Colon (tissue), 2 donors: ENCODE data around the gene DDR2.
"Not testable (repeated sequence)": the region's sequence is repeated elsewhere in the genome, so short reads cannot be mapped to it uniquely, and the experiment has no call there.

ENCODE experiments used
- FAIRE-seq: peaks from 2 replicates; lab custom pipeline; 2012; peaks lifted over from hg19 to GRCh38; lab: Jason Lieb, UNC
- donor health status: control.
- donor health status: control.

Gene DDR2

GRCh38 chr1:162779043-162779442 is 146.8 kb downstream of the DDR2 start:
- FAIRE-seq = no peak

GRCh38 chr1:162782671-162783070 is 150.4 kb downstream of the DDR2 start:
- no peak for FAIRE-seq

GRCh38 chr1:162784926-162785325 is 152.7 kb downstream of the DDR2 start:
- FAIRE-seq = not testable (repeated sequence)

GRCh38 chr1:162788783-162789182 is 156.5 kb downstream of the DDR2 start:
- FAIRE-seq = not testable (repeated sequence)

DNA sequence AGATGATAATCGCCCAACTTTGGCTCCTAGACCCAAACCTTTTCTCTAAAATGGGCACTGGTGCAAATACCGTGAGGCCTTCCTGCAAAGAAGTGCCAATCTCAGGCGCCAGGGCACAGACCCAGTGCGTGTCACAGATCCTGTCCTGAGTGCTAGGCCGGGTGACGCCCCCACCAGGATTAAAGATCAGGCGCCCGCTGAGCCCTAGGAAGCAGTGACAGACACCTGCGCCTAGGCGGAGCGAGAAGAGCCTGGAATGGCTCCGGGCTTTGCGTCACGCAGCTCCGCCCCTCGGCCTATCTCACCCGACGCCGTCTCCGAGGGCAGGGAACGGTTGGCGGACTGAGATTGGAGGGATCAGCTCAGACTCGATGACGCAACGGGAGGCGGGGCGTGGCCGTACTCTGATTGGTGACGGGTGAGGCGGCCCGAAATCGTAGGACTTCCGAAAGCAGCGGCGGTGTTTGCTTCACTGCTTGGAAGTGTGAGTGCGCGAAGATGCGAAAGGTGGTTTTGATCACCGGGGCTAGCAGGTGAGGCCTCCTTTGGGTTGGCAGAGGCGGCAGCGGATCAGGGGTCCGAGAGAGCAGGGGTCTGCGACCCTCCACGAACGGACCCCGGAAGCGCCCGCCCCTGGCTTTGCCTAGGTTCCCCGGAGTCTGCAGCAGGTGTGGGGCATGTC is 158.2 kb downstream of the DDR2 start, which contains the start of gene HSD17B7:
Gene HSD17B7, plus strand, starts transcription at position 400 of the 682 bp plus-strand sequence. Its CDS starts 99 bp downstream, at position 499.
- FAIRE-seq = peak; percentile 94

DNA sequence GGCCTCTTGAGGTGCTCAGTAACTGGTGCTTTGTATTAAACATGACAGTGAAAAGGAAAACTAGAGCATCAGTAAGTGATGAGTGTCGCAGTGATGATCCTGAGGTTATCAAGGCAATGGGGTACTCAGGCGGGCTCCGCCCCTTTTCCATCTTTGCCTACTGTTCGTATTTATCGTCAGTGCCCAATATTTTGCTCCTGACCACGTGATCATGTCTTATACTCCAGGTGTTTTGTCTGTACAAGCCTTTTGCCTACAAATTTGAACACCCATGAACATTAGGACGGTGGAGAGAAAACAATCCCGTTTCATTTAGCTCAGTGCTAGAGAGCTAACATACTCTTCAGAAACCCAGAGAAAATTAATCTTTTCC is 158.7 kb downstream of the DDR2 start:
- not testable (repeated sequence) for FAIRE-seq

GRCh38 chr1:162794284-162794683 is 162.0 kb downstream of the DDR2 start:
- not testable (repeated sequence) for FAIRE-seq

DNA sequence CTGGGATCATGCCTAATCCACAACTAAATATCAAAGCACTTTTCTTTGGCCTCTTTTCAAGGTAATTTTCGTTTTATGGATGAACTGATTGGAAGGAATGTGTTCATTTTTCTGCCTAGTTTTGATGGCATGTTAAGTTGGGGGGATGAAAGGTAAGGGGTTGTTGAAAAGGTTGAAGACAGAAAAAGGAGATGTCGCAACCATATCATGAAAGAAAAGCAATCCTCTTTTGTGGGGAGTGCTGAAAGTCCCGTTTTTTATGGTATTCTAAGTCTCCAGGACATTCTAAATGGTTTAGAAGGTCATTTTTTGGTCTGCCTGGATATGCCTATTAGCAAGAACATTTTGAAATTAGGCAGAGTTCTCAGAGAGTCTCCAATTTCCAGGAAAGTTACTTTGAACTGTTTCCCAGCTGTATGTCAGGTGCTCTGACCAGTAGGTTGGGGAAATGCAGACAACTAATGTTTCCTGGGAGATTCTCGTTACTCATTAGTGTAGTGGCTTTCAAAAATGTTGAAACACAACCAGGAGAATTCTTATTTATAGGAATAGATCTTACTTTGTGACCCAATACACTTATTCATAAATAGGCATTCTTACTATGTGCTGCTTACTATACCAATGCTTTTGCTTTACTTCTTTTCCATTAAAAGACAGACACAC is 164.5 kb downstream of the DDR2 start:
- FAIRE-seq = not testable (repeated sequence)

- FAIRE-seq = not testable (repeated sequence)
Observed at GRCh38 chr1:162799995-162800830, 167.9 kb downstream of the DDR2 start.

DNA sequence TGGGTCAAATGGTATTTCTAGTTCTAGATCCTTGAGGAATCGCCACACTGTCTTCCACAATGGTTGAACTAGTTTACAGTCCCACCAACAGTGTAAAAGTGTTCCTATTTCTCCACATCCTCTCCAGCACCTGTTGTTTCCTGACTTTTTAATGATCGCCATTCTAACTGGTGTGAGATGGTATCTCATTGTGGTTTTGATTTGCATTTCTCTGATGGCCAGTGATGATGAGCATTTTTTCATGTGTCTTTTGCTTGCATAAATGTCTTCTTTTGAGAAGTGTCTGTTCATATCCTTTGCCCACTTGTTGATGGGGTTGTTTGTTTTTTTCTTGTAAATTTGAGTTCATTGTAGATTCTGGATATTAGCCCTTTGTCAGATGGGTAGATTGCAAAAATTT is 175.2 kb downstream of the DDR2 start:
- FAIRE-seq = not testable (repeated sequence)

- not testable (repeated sequence) for FAIRE-seq
Observed at GRCh38 chr1:162812357-162812756, 180.1 kb downstream of the DDR2 start.

DNA sequence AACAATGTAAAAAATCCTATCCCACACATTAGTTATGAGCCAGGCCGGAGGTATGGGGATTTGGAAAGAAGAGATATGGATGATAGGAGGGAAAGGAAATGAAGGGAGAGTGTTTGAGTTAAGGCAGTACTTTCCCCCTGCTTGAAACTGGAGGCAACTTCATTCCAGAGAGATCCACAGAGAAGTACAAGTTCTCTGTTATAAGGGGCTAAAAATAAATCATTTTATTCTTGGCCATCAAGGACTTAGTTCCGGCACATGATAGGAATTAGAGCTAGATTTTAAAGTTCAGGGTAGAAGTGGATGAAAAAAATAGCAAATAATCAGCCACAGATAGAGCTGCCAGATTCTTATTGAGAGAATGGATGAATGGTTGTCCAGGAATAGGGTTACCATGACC is 185.9 kb downstream of the DDR2 start:
- FAIRE-seq = not testable (repeated sequence)

DNA sequence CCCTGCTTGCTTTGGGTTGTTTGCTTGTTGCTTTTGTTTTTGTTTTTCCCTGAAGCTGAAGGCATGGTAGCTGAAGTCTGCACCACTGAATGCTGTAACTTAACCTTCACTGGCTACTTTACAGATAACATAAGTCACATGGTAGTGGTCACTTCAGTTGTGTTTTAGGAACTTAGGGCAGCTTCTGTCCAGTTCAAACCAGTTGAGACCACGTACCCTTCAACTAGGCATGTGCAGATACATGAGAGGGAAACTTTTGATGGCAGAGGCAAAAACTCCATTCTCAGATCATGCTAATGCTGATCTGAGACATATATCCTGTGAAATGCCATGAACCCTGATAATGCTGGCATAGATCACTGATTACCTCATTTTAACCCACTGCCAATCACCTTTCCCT is 186.4 kb downstream of the DDR2 start:
- FAIRE-seq = not testable (repeated sequence)

- FAIRE-seq = no peak
Observed at GRCh38 chr1:162822391-162823200, 190.3 kb downstream of the DDR2 start.

DNA sequence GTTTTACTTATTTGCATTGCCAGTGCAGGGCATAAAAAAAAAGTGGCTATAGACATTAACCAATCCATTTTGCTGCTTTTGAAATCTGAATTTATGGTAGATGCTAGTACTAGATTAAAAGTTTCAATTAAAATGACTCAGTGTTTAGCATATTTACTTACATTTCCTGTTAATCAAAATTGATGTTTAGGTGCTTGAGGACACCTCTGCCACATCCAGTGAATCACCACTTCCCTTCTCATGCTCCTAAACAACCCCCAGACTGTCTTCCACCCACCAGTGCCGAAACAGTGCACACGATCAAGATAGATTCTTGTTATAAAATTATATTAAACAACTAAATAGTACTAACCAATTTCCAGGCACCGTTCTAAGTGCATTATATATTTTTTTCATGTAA is 191.0 kb downstream of the DDR2 start:
- FAIRE-seq = no peak

GRCh38 chr1:162823771-162824525 is 191.7 kb downstream of the DDR2 start:
- no peak for FAIRE-seq

GRCh38 chr1:162829268-162829667 is 197.0 kb downstream of the DDR2 start:
- FAIRE-seq = no peak

- FAIRE-seq = no peak
Observed at GRCh38 chr1:162832470-162832869, 200.2 kb downstream of the DDR2 start.

- no peak for FAIRE-seq
Observed at GRCh38 chr1:162835157-162835899, 203.1 kb downstream of the DDR2 start.
